SK-N-SH (cell line): ENCODE measurements around the gene ENDOV. TPM values are rescaled to one million over a fixed set of nuclear protein-coding genes. Genes with fewer than 3 reads are reported as not detected.

Experiments used
- CTCF ChIA-PET: fragments of 300-600, 350-600 bp; formaldehyde crosslinking; extraction: SDS; loops from one replicate; lab custom pipeline; 2021; lab: Yijun Ruan, JAX
- POLR2A ChIA-PET: fragments of 350-600 bp; sonication (Branson Sonifier 250); formaldehyde crosslinking; extraction: SDS; loops from one replicate; lab custom pipeline; 2020; ENCODE audit warnings: antibody characterized with exemption, inconsistent platforms; lab: Yijun Ruan, JAX
- DNase-seq: peaks from one replicate; pipeline ENCODE4 v3.0.0; 2012
- H2AFZ ChIP-seq: fragments of 200-600 bp; sonication (generic); 2 replicates; pipeline ENCODE4 v1.8.1; 2016; ENCODE audit warnings: antibody characterized with exemption, mild to moderate bottlenecking, low read depth
- H3F3A ChIP-seq: fragments of 200-600 bp; sonication (generic); replicated peaks from 2 replicates; pipeline ENCODE3; 2016; ENCODE audit warnings: antibody characterized with exemption, mild to moderate bottlenecking; ENCODE audit not compliant: insufficient read depth
- H3K27ac ChIP-seq, 2 experiments: fragments of 200-500 bp in 1 of 2; fragments of 200-600 bp in 1 of 2; sonication (Bioruptor generic) in 1 of 2; sonication (generic), shearing (Covaris generic) in 1 of 2; 2 replicates each; pipeline versions ENCODE4 v1.5.1 to v1.6.1; 2014 to 2016; ENCODE audit warnings: low read depth in 2 of 2, inconsistent platforms in 1 of 2, low read length in 1 of 2, mild to moderate bottlenecking in 1 of 2, mixed read lengths in 1 of 2
- H3K27me3 ChIP-seq: fragments of 200-600 bp; sonication (generic), shearing (Covaris generic); 2 replicates; pipeline ENCODE4 v1.6.1; 2016; ENCODE audit warnings: mixed run types; ENCODE audit not compliant: insufficient read depth
- H3K36me3 ChIP-seq, 2 experiments: fragments of 200-500 bp in 1 of 2; fragments of 200-600 bp in 1 of 2; sonication (Bioruptor generic) in 1 of 2; sonication (generic) in 1 of 2; replicated peaks in 1 of 2; 2 replicates each; pipeline versions ENCODE3 to v1.5.1; 2014 to 2016; ENCODE audit warnings: low read length in 1 of 2, mild to moderate bottlenecking in 1 of 2; ENCODE audit not compliant: insufficient read depth in 2 of 2, control insufficient read depth in 1 of 2
- H3K4me1 ChIP-seq, 2 experiments: fragments of 200-500 bp in 1 of 2; fragments of 200-600 bp in 1 of 2; sonication (Bioruptor generic) in 1 of 2; sonication (generic), shearing (Covaris generic) in 1 of 2; 2 replicates each; pipeline versions ENCODE4 v1.5.1 to v1.6.1; 2014 to 2016; ENCODE audit warnings: low read depth in 1 of 2, low read length in 1 of 2, mixed run types in 1 of 2; ENCODE audit not compliant: insufficient read depth in 2 of 2, control insufficient read depth in 1 of 2
- H3K4me2 ChIP-seq: fragments of 200-600 bp; sonication (generic), shearing (Covaris generic); 2 replicates; pipeline ENCODE4 v1.6.1; 2017; ENCODE audit warnings: mixed run types
- H3K4me3 ChIP-seq, 2 experiments: fragments of 200-500 bp in 1 of 2; fragments of 200-600 bp in 1 of 2; sonication (Bioruptor generic) in 1 of 2; sonication (generic), shearing (Covaris generic) in 1 of 2; 2 replicates each; pipeline versions ENCODE4 v1.5.1 to v1.8.1; 2014 to 2016; ENCODE audit warnings: low read depth in 2 of 2, inconsistent platforms in 1 of 2, low read length in 1 of 2, mild to moderate bottlenecking in 1 of 2, mixed read lengths in 1 of 2, moderate library complexity in 1 of 2
- H3K79me2 ChIP-seq: fragments of 200-600 bp; sonication (generic); 2 replicates; pipeline ENCODE4 v1.8.1; 2017; ENCODE audit warnings: mild to moderate bottlenecking; ENCODE audit not compliant: insufficient read depth
- H3K9ac ChIP-seq: fragments of 200-600 bp; sonication (generic); 2 replicates; pipeline ENCODE4 v1.6.1; 2017; ENCODE audit warnings: mixed run types
- H3K9me2 ChIP-seq: fragments of 200-600 bp; sonication (generic); 2 replicates; pipeline ENCODE4 v1.6.1; 2017; ENCODE audit warnings: mixed run types
- H3K9me3 ChIP-seq: fragments of 200-600 bp; sonication (generic); 2 replicates; pipeline ENCODE4 v1.6.1; 2017; ENCODE audit warnings: mixed run types, mild to moderate bottlenecking, moderate library complexity
- H4K20me1 ChIP-seq: fragments of 200-600 bp; sonication (generic); 2 replicates; pipeline ENCODE4 v1.6.1; 2017; ENCODE audit warnings: mild to moderate bottlenecking, mixed run types; ENCODE audit not compliant: insufficient read depth
- EZH2phosphoT487 ChIP-seq: fragments of 200-600 bp; sonication (generic); IDR thresholded peaks from 2 replicates; pipeline ENCODE4 v1.6.1; 2017; ENCODE audit warnings: low read depth, mixed run types, mild to moderate bottlenecking, antibody characterized with exemption, moderate library complexity, borderline replicate concordance
- FOXM1 ChIP-seq: IDR thresholded peaks from 2 replicates; pipeline ENCODE4 v1.4.0; 2012; ENCODE audit warnings: low read depth, mild to moderate bottlenecking
- GABPA ChIP-seq: IDR thresholded peaks from 2 replicates; pipeline ENCODE4 v1.4.0; 2012; ENCODE audit warnings: low read depth, mild to moderate bottlenecking
- GATA2 ChIP-seq: sonication (generic); formaldehyde crosslinking; IDR thresholded peaks from 2 replicates; pipeline ENCODE4 v1.5.0; 2020; ENCODE audit warnings: mild to moderate bottlenecking, missing genetic modification reagents
- MXI1 ChIP-seq: IDR thresholded peaks from 2 replicates; pipeline ENCODE4 v1.6.1; 2012; ENCODE audit warnings: mild to moderate bottlenecking, low read depth, low read length, improper control_type of control experiment
- NFIC ChIP-seq: IDR thresholded peaks from 2 replicates; pipeline ENCODE4 v1.4.0; 2012; ENCODE audit warnings: borderline replicate concordance
- NRF1 ChIP-seq: IDR thresholded peaks from 2 replicates; pipeline ENCODE4 v1.6.1; 2012; ENCODE audit warnings: low read depth, mild to moderate bottlenecking, low read length
- POLR2AphosphoS5 ChIP-seq: IDR thresholded peaks from 2 replicates; pipeline ENCODE4 v1.6.1; 2012; ENCODE audit warnings: low read depth, low read length
- RCOR1 ChIP-seq: fragments of 150-350 bp; IDR thresholded peaks from 2 replicates; pipeline ENCODE4 v1.6.1; 2017; ENCODE audit warnings: antibody characterized with exemption, low read length
- RXRA ChIP-seq: IDR thresholded peaks from 2 replicates; pipeline ENCODE4 v1.4.0; 2012; ENCODE audit warnings: low read depth, mild to moderate bottlenecking, borderline replicate concordance
- SIN3A ChIP-seq: IDR thresholded peaks from 2 replicates; pipeline ENCODE4 v1.6.1; 2012; ENCODE audit warnings: low read depth, mild to moderate bottlenecking, low read length, moderate library complexity, borderline replicate concordance
- TAF1 ChIP-seq: IDR thresholded peaks from 2 replicates; pipeline ENCODE4 v1.6.1; 2012; ENCODE audit warnings: low read depth, mild to moderate bottlenecking, low read length, moderate library complexity, borderline replicate concordance
- YY1 ChIP-seq: IDR thresholded peaks from 2 replicates; pipeline ENCODE4 v1.4.0; 2012; ENCODE audit warnings: low read depth, mild to moderate bottlenecking
- WGBS: methylation state at CpG from one replicate; pipeline ENCODE4 v1.1.6; 2017; ENCODE audit warnings: low lambda C conversion rate; 5-methylcytosine and 5-hydroxymethylcytosine counted together
- polyA plus RNA-seq, 3 experiments: library from polyadenylated mRNA; depleted of rRNA; stranded (reverse); fragments of >200 nt; gene quantifications; 2 replicates each; pipeline ENCODE4 v1.2.3, GENCODE V29; 2012
- TF ChIP-seq, protein P1 (sequence below): IDR thresholded peaks from 2 replicates; pipeline ENCODE4 v1.4.0; 2012; ENCODE audit warnings: low read depth
- TF ChIP-seq, protein P2 (sequence below): IDR thresholded peaks from 2 replicates; pipeline ENCODE4 v1.4.0; 2012; ENCODE audit warnings: low read depth, borderline replicate concordance
- TF ChIP-seq, protein P3 (sequence below): fragments of 200-600 bp; sonication (generic); IDR thresholded peaks from 2 replicates; pipeline ENCODE4 v1.6.1; 2017; ENCODE audit warnings: antibody characterized with exemption, mild to moderate bottlenecking, moderate library complexity
- TF ChIP-seq, protein P4 (sequence below): fragments of 150-350 bp; IDR thresholded peaks from 2 replicates; pipeline ENCODE4 v1.6.1; 2017; ENCODE audit warnings: antibody characterized with exemption, low read length, low read depth, borderline replicate concordance

The ENDOV gene
- polyA plus RNA-seq, 1 of the 3 experiments (the other 2 are of a cell fraction), result 83.6 TPM

DNA sequence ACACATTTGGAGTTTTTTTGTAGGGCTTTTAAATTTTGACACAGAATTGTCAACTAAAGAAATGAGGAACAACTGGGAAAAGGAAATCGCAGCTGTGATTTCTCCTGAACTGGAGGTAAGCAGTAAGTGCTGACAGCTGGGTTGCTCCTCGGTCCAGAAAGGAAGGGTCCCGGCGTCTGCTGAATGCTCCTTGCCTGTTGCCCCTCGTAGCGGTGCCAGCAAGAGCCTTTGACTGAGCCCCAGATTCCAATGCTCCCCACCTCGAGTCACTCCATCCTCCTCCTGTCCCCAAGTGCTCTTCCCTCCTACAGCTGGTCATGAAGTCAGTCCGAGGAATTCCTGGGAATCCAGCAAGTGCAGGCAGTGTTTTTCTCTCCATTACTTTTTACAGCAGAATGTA lies 32.0 kb upstream of the ENDOV start:
- H3K4me1 ChIP-seq, result peaks cover 0 to 8% of the 10 kb centered on the region in 2 experiments; a peak in 2 of 4 replicates
- H3K4me3 ChIP-seq, result no peak overlapping the region
- H3K79me2 ChIP-seq, result no peaks in the 10 kb centered on the region
- no peak for DNase-seq
- ChIA-PET POLR2A (no interaction called here), CTCF (interaction anchor here (1.0 to 1.7 kb wide), 2 partner anchors 20 to 21 kb away, joined by 3 to 7 read pairs; no protein-coding TSS in a partner anchor)
- peaks cover 70 to 89% of the 10 kb centered on the region in 2 experiments for H3K36me3 ChIP-seq
- no peaks in the 10 kb centered on the region for H4K20me1 ChIP-seq
- H3K9me3 ChIP-seq, result no peaks in the 10 kb centered on the region
- H3K9me2 ChIP-seq, result no peaks in the 10 kb centered on the region
- no peak overlapping the region for H3K9ac ChIP-seq
- no peak overlapping the region for H3K4me2 ChIP-seq
- no peak for TF ChIP-seq FOXM1
- no peak for TF ChIP-seq EZH2phosphoT487
- TF ChIP-seq POLR2AphosphoS5, result no peak
- TF ChIP-seq YY1, result no peak
- TF ChIP-seq, protein P1, sequence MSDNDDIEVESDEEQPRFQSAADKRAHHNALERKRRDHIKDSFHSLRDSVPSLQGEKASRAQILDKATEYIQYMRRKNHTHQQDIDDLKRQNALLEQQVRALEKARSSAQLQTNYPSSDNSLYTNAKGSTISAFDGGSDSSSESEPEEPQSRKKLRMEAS, result no peak
- no peak for TF ChIP-seq MXI1
- no peak for TF ChIP-seq GATA2 (CRISPR knock-in tag)
- TF ChIP-seq, all 33 proteins: peak for 0
- Histone ChIP-seq H3F3A (peaks cover 7% of the 10 kb centered on the region), H3K27ac (no peak overlapping the region), H3K27me3 (no peaks in the 10 kb centered on the region), H2AFZ (no peak overlapping the region)
- 98% methylated on average over 8 of the region's 8 CpGs for WGBS

DNA sequence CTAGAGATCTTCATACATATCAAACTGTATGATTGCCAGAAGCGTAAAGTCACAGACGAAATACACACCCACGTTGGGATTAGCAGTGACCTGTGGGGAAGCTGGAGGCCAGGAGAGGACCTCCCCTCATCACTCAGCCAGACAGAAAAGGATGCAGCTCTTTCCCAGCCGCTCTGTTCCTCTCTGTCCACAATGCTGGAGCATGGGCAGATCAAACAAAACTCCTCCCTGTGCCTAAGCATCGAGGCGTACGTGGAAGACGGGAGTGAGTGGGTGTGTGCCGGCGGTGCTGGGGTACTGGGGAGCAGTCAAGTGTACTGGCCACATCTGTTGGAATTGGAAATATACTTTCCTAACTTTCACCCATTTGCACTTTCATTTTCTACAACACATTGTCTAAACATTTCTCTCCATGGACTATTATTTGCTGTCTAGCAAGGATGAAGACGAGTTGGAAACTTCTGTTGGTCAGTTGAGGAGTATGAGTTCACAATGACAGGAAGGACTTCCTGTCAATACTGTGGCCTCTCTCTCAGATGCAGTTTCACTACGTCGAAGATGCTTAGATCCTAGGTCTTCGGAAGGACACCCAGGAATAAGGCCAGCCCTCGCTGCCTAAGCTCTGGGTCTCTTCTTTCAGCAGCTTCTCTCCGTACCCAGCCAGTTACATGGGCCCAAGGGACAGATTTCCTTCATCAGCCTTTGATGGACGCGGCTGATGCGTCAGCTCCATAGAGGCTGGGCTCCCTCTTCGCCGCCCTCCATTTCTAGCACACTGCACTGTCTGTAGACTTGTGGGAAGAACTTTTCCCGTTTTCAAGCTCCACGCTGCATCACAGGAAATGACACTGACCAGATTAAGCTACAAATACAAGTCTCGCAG lies 30.6 kb upstream of the ENDOV start:
- CTCF ChIA-PET, result interaction anchor here (0.8 to 3.3 kb wide), 5 partner anchors 9 to 595 kb away, joined by 3 to 7 read pairs (median 4); no protein-coding TSS in a partner anchor
- no peak overlapping the region for H3K27ac ChIP-seq

DNA sequence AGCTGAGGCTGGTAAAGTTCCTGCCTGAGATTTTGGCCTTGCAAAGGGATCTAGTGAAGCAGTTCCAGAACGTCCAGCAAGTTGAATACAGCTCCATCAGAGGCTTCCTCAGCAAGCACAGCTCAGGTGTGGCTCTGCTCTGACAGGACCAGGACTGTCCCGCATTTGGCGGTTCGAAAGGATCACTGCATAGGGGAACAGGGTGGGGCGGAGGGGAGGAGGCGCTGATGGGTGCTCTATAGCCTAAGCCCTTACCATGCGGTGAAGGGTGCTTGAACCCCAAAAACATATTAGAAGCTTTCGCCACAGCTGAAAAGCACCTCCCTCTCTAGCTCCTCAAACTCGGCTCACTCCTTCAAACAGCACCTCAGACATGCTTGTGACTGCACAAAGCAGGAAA lies 29.9 kb upstream of the ENDOV start:
- H3F3A ChIP-seq, result peaks cover 10% of the 10 kb centered on the region
- no peak overlapping the region for H3K27ac ChIP-seq
- no peak overlapping the region for H2AFZ ChIP-seq
- no peak overlapping the region for H3K4me3 ChIP-seq
- ChIA-PET POLR2A (no interaction called here), CTCF (interaction anchor here (0.8 to 3.3 kb wide), 6 partner anchors 7 to 595 kb away, joined by 3 to 8 read pairs (median 5); no protein-coding TSS in a partner anchor)
- no peak for DNase-seq
- no peak overlapping the region for H3K9ac ChIP-seq
- no peaks in the 10 kb centered on the region for H3K27me3 ChIP-seq
- H3K9me2 ChIP-seq, result no peaks in the 10 kb centered on the region
- WGBS, result 88% methylated on average over 9 of the region's 9 CpGs
- peaks cover 72 to 95% of the 10 kb centered on the region in 2 experiments for H3K36me3 ChIP-seq
- peaks cover 0 to 28% of the 10 kb centered on the region in 2 experiments; a peak in 2 of 4 replicates for H3K4me1 ChIP-seq
- H3K79me2 ChIP-seq, result no peaks in the 10 kb centered on the region
- H4K20me1 ChIP-seq, result no peaks in the 10 kb centered on the region
- no peaks in the 10 kb centered on the region for H3K9me3 ChIP-seq
- no peak overlapping the region for H3K4me2 ChIP-seq
- TF ChIP-seq, protein P2, sequence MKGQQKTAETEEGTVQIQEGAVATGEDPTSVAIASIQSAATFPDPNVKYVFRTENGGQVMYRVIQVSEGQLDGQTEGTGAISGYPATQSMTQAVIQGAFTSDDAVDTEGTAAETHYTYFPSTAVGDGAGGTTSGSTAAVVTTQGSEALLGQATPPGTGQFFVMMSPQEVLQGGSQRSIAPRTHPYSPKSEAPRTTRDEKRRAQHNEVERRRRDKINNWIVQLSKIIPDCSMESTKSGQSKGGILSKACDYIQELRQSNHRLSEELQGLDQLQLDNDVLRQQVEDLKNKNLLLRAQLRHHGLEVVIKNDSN, result no peak
- TF ChIP-seq TAF1, result no peak
- TF ChIP-seq GABPA, result no peak
- TF ChIP-seq, protein P3, sequence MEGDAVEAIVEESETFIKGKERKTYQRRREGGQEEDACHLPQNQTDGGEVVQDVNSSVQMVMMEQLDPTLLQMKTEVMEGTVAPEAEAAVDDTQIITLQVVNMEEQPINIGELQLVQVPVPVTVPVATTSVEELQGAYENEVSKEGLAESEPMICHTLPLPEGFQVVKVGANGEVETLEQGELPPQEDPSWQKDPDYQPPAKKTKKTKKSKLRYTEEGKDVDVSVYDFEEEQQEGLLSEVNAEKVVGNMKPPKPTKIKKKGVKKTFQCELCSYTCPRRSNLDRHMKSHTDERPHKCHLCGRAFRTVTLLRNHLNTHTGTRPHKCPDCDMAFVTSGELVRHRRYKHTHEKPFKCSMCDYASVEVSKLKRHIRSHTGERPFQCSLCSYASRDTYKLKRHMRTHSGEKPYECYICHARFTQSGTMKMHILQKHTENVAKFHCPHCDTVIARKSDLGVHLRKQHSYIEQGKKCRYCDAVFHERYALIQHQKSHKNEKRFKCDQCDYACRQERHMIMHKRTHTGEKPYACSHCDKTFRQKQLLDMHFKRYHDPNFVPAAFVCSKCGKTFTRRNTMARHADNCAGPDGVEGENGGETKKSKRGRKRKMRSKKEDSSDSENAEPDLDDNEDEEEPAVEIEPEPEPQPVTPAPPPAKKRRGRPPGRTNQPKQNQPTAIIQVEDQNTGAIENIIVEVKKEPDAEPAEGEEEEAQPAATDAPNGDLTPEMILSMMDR, result no peak
- TF ChIP-seq SIN3A, result no peak
- TF ChIP-seq RXRA, result no peak
- TF ChIP-seq NFIC, result no peak
- TF ChIP-seq, protein P4, sequence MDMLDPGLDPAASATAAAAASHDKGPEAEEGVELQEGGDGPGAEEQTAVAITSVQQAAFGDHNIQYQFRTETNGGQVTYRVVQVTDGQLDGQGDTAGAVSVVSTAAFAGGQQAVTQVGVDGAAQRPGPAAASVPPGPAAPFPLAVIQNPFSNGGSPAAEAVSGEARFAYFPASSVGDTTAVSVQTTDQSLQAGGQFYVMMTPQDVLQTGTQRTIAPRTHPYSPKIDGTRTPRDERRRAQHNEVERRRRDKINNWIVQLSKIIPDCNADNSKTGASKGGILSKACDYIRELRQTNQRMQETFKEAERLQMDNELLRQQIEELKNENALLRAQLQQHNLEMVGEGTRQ, result no peak
- no peak for TF ChIP-seq EZH2phosphoT487
- no peak for TF ChIP-seq GATA2 (CRISPR knock-in tag)

More for the DNA sequence above, 30.6 kb upstream of the ENDOV start:
- no peak for DNase-seq
- WGBS, result 92% methylated on average over 24 of the region's 24 CpGs
- no peaks in the 10 kb centered on the region for H3K9me2 ChIP-seq
- no peak overlapping the region for H3K9ac ChIP-seq
- peaks cover 72 to 95% of the 10 kb centered on the region in 2 experiments for H3K36me3 ChIP-seq
- peaks cover 10% of the 10 kb centered on the region for H3F3A ChIP-seq
- H3K4me2 ChIP-seq, result no peak overlapping the region
- no peak overlapping the region for H3K4me3 ChIP-seq
- POLR2A ChIA-PET, result no interaction called here
- no peak overlapping the region for H2AFZ ChIP-seq
- H4K20me1 ChIP-seq, result no peaks in the 10 kb centered on the region
- no peaks in the 10 kb centered on the region for H3K79me2 ChIP-seq
- H3K27me3 ChIP-seq, result no peaks in the 10 kb centered on the region
- H3K4me1 ChIP-seq, result peaks cover 0 to 21% of the 10 kb centered on the region in 2 experiments; a peak in 2 of 4 replicates
- TF ChIP-seq RCOR1 (no peak), NRF1 (no peak), YY1 (no peak)
- no peaks in the 10 kb centered on the region for H3K9me3 ChIP-seq
